ENCODE measurements around the gene TTC17. TPM values are rescaled to one million over a fixed set of nuclear protein-coding genes. Genes with fewer than 3 reads are reported as not detected.

The TTC17 gene
- total and polyA plus RNA-seq, 2 of the 8 experiments (the other 6 are each of a cell fraction or from before 2014, with no cell fraction given), result 65.1 to 80.1 TPM

DNA sequence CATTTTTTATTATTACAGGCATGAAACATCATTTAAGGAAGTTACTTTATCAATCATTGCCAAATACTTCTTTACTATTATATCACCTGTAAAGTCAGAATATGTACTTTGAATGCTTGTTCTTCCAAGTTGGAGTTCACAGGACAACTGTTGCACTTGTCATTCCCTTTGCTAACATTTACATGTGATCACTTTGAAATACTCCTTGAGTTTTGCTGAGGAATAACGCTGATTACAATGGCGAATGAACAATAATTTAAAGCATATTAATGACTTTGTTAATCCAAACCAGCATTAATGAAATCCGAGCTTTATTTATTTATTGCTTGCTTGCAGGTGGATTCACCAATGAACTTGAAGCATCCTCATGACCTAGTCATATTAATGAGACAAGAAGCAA lies 20.2 kb downstream of the TTC17 start (continued):
- no peak for TF ChIP-seq SIX5 (IDR thresholded peaks at IDR 0.05; ENCODE audit: low read depth, low read length)

Data from H1 (cell line).